Peyer's patch (tissue), 4 donors: ENCODE data around the gene OARD1. TPM values are rescaled to one million over a fixed set of nuclear protein-coding genes. Genes with fewer than 3 reads are reported as not detected.

Experiments
- DNase-seq, 3 donors: peaks; one replicate each; pipeline ENCODE4 v3.0.0-alpha.2; 2017 to 2019
- H3K27ac ChIP-seq, 4 donors: fragments of 200-600 bp; sonication (generic); one replicate each; pipeline ENCODE4 v1.5.1; 2016 to 2019
- H3K27me3 ChIP-seq, 2 donors: fragments of 200-600 bp; sonication (generic); one replicate each; pipeline ENCODE4 v1.5.1; 2019
- H3K36me3 ChIP-seq, 3 donors: fragments of 200-600 bp; sonication (generic); one replicate each; pipeline ENCODE4 v1.5.1; 2016 to 2019
- H3K4me1 ChIP-seq, 4 donors: fragments of 200-600 bp; sonication (generic); one replicate each; pipeline ENCODE4 v1.5.1; 2016 to 2019
- H3K4me3 ChIP-seq, 4 donors: fragments of 200-600 bp; sonication (generic); 1 replicate in 3 of 4; 2 replicates in 1 of 4; pipeline ENCODE4 v1.5.1; 2016 to 2019; ENCODE audit warnings: mild to moderate bottlenecking in 1 of 4
- H3K9me3 ChIP-seq, 4 donors: fragments of 200-600 bp; sonication (generic); one replicate each; pipeline ENCODE4 v1.5.1; 2016 to 2019; ENCODE audit warnings: mild to moderate bottlenecking in 1 of 4
- POLR2A ChIP-seq, 2 donors: fragments of 450-650 bp; IDR thresholded peaks; one replicate each; pipeline ENCODE4 v1.5.1; 2017; ENCODE audit warnings: antibody characterized with exemption in 2 of 2, mild to moderate bottlenecking in 2 of 2, moderate library complexity in 2 of 2
- total RNA-seq, 4 donors: library from RNA; depleted of rRNA; stranded (reverse); fragments of >200 nt; gene quantifications; one replicate each; pipeline ENCODE4 v1.1.0, GENCODE V29; 2016
- TF ChIP-seq, protein P1 (sequence below), 6 experiments: fragments of 450-650 bp in 4 of 6; fragments of 200-600 bp in 2 of 6; sonication (generic) in 1 of 6; IDR thresholded peaks; one replicate each; pipeline ENCODE4 v1.5.1; 2017 to 2019; ENCODE audit warnings: antibody characterized with exemption in 6 of 6, mild to moderate bottlenecking in 3 of 6, moderate library complexity in 1 of 6

Gene OARD1
- total RNA-seq, 4 donors from 2014 or later, result 33.3 to 49.5 (median 39.6) TPM

DNA sequence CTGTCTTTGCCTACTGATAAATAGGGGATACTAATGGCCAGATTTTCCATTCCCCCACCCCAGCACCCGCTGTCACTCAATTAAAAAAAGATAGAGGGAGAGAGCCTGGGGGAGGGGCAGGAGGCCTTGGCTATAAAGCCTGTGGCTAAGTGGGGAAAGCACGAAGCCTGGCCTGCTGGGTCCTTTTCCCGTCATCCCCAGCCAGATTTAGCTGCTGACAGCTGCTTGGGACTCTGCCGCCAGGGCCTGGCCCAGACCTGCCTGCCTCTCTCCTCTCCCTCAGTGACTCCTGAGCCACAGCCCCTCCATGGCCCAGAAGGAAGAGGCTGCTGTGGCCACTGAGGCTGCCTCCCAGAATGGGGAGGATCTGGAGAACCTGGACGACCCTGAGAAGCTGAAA lies 19.1 kb downstream of the OARD1 start, which contains the start of gene APOBEC2:
APOBEC2 (plus strand) TSS at position 162 of the 400 bp plus-strand sequence; CDS start at position 308, 146 bp downstream.
- H3K4me1 ChIP-seq, result peaks cover 0 to 4% (median 2%) of the 10 kb centered on the region in 4 donors
- H3K4me3 ChIP-seq, result no peak within 1 kb of the TSS
- no peaks in the 10 kb centered on the region for H3K9me3 ChIP-seq
- TF ChIP-seq, protein P1, sequence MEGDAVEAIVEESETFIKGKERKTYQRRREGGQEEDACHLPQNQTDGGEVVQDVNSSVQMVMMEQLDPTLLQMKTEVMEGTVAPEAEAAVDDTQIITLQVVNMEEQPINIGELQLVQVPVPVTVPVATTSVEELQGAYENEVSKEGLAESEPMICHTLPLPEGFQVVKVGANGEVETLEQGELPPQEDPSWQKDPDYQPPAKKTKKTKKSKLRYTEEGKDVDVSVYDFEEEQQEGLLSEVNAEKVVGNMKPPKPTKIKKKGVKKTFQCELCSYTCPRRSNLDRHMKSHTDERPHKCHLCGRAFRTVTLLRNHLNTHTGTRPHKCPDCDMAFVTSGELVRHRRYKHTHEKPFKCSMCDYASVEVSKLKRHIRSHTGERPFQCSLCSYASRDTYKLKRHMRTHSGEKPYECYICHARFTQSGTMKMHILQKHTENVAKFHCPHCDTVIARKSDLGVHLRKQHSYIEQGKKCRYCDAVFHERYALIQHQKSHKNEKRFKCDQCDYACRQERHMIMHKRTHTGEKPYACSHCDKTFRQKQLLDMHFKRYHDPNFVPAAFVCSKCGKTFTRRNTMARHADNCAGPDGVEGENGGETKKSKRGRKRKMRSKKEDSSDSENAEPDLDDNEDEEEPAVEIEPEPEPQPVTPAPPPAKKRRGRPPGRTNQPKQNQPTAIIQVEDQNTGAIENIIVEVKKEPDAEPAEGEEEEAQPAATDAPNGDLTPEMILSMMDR (IDR thresholded peaks at IDR 0.05), result no peak
- no peak for TF ChIP-seq POLR2A (IDR thresholded peaks at IDR 0.05)
- no peak for DNase-seq
- H3K27me3 ChIP-seq, result no peaks in the 10 kb centered on the region
- H3K27ac ChIP-seq, result peak within 1 kb of the TSS in 1 of 4 donors; percentile 70
- H3K36me3 ChIP-seq, result no peaks in the 10 kb centered on the region

- DNase-seq, result no peak
- Histone ChIP-seq H3K27me3 (no peaks in the 10 kb centered on the region), H3K4me3 (no peak overlapping the region), H3K9me3 (no peaks in the 10 kb centered on the region), H3K27ac (peak overlapping the region in 1 of 4 donors; percentile 10), H3K36me3 (no peaks in the 10 kb centered on the region), H3K4me1 (peaks cover 0 to 4% (median 2%) of the 10 kb centered on the region in 4 donors)
- TF ChIP-seq POLR2A (IDR thresholded peaks at IDR 0.05), result no peak
- TF ChIP-seq, protein P1 (IDR thresholded peaks at IDR 0.05), result no peak
Observed at GRCh38 chr6:41051873-41052272, 20.3 kb downstream of the OARD1 start.

DNA sequence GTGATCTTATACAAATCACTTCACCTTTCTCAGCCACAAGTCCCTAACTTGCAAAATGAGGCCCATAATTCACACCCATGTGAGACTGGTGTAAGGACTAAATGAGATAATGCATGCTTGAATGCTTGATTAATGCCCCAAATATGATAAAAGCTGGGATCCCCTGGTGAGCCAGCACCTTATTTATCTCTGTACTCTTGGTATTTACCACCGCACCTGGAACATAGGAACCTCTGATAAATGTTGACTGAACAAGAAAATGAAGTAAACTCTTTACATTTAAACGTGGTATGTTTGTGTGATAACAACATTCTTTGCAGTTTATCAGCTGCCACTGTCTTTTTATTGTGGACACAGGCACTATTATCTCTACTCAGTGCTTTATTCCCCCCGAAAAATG lies 21.6 kb downstream of the OARD1 start:
- no peak overlapping the region for H3K27ac ChIP-seq
- no peak for DNase-seq
- TF ChIP-seq POLR2A (IDR thresholded peaks at IDR 0.05), result no peak
- no peaks in the 10 kb centered on the region for H3K9me3 ChIP-seq
- peaks cover 0 to 4% (median 2%) of the 10 kb centered on the region in 4 donors for H3K4me1 ChIP-seq
- H3K4me3 ChIP-seq, result no peak overlapping the region
- H3K36me3 ChIP-seq, result no peaks in the 10 kb centered on the region
- H3K27me3 ChIP-seq, result no peaks in the 10 kb centered on the region

- H3K4me3 ChIP-seq, result no peak overlapping the region
- TF ChIP-seq POLR2A (IDR thresholded peaks at IDR 0.05), result no peak
- TF ChIP-seq, protein P1 (IDR thresholded peaks at IDR 0.05), result no peak
- H3K27ac ChIP-seq, result no peak overlapping the region
- H3K27me3 ChIP-seq, result no peaks in the 10 kb centered on the region
- H3K4me1 ChIP-seq, result peaks cover 0 to 4% (median 2%) of the 10 kb centered on the region in 4 donors
- no peak for DNase-seq
- H3K36me3 ChIP-seq, result no peaks in the 10 kb centered on the region
- no peaks in the 10 kb centered on the region for H3K9me3 ChIP-seq
Observed at GRCh38 chr6:41049955-41050354, 22.2 kb downstream of the OARD1 start.

- H3K36me3 ChIP-seq, result no peaks in the 10 kb centered on the region
- TF ChIP-seq POLR2A (IDR thresholded peaks at IDR 0.05), result no peak
- TF ChIP-seq, protein P1 (IDR thresholded peaks at IDR 0.05), result no peak
Observed at GRCh38 chr6:41049521-41049920, 22.6 kb downstream of the OARD1 start.

DNA sequence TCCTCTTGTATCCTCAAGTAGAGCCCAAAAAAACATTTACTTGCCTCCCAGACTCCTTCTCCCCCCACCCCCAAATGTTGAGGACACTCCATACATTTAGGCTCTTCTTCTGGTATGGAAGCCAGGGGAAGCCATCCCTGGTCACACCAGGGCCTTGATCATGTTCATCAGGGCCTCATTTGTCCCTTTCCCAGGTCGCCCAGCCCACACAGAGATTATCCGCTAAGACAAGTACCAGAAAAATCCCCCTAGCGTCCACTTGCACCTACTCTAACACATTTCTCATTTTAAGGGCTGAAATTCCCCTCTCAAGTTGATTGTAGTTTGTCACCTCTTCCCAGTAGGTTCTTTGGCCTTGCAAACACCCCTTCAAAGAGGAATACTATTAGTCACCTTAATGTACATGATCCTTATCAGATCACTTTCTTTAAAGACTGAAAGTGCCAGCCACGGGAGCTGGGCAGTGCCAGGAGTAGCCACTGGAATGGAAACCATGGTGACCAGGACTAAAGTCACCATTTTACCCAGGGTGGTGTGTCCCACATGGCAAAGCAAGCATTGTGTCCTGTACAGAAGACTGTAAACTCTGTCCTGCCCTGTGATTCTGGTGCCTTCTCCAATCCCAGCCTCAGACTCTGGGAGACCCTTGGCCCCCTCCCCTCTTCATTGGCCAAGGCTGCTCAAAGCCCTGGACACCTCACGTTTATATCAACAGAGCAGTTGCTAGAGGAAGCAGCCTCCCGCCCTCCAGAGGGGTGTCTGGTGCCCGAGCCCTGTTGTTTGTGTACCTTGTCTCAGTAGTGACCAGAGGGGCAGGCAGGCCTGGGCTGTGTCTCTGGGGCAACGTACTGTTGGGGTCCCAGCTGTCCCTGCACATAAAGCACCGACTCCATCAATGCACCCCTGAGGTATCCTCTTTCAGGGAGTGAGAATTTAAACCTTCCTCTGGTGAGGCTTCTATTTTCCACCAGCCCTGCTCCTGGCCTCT lies 24.1 kb downstream of the OARD1 start:
- H3K9me3 ChIP-seq, result no peaks in the 10 kb centered on the region
- H3K4me1 ChIP-seq, result peaks cover 0 to 4% (median 2%) of the 10 kb centered on the region in 4 donors
- no peak for DNase-seq
- TF ChIP-seq POLR2A (IDR thresholded peaks at IDR 0.05), result no peak
- TF ChIP-seq, protein P1 (IDR thresholded peaks at IDR 0.05), result no peak
- H3K27ac ChIP-seq, result no peak overlapping the region
- no peaks in the 10 kb centered on the region for H3K27me3 ChIP-seq
- H3K36me3 ChIP-seq, result no peaks in the 10 kb centered on the region
- no peak overlapping the region for H3K4me3 ChIP-seq

More at GRCh38 chr6:41049521-41049920, 22.6 kb downstream of the OARD1 start:
- no peak for DNase-seq
- H3K4me1 ChIP-seq, result peaks cover 0 to 4% (median 2%) of the 10 kb centered on the region in 4 donors
- H3K27ac ChIP-seq, result no peak overlapping the region
- H3K4me3 ChIP-seq, result no peak overlapping the region
- H3K9me3 ChIP-seq, result no peaks in the 10 kb centered on the region
- H3K27me3 ChIP-seq, result no peaks in the 10 kb centered on the region
